GF-D8 (cell line): Measurements from ENCODE around the gene DENND1B.
A peak's percentile ranks its signal among the peaks of the same experiment; 100 is the strongest.

Experiments used
- DNase-seq: peaks from one replicate; lab custom pipeline; 2025; lab: John Stamatoyannopoulos, UW

Gene DENND1B, protein sequence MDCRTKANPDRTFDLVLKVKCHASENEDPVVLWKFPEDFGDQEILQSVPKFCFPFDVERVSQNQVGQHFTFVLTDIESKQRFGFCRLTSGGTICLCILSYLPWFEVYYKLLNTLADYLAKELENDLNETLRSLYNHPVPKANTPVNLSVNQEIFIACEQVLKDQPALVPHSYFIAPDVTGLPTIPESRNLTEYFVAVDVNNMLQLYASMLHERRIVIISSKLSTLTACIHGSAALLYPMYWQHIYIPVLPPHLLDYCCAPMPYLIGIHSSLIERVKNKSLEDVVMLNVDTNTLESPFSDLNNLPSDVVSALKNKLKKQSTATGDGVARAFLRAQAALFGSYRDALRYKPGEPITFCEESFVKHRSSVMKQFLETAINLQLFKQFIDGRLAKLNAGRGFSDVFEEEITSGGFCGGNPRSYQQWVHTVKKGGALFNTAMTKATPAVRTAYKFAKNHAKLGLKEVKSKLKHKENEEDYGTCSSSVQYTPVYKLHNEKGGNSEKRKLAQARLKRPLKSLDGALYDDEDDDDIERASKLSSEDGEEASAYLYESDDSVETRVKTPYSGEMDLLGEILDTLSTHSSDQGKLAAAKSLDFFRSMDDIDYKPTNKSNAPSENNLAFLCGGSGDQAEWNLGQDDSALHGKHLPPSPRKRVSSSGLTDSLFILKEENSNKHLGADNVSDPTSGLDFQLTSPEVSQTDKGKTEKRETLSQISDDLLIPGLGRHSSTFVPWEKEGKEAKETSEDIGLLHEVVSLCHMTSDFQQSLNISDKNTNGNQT

DNA sequence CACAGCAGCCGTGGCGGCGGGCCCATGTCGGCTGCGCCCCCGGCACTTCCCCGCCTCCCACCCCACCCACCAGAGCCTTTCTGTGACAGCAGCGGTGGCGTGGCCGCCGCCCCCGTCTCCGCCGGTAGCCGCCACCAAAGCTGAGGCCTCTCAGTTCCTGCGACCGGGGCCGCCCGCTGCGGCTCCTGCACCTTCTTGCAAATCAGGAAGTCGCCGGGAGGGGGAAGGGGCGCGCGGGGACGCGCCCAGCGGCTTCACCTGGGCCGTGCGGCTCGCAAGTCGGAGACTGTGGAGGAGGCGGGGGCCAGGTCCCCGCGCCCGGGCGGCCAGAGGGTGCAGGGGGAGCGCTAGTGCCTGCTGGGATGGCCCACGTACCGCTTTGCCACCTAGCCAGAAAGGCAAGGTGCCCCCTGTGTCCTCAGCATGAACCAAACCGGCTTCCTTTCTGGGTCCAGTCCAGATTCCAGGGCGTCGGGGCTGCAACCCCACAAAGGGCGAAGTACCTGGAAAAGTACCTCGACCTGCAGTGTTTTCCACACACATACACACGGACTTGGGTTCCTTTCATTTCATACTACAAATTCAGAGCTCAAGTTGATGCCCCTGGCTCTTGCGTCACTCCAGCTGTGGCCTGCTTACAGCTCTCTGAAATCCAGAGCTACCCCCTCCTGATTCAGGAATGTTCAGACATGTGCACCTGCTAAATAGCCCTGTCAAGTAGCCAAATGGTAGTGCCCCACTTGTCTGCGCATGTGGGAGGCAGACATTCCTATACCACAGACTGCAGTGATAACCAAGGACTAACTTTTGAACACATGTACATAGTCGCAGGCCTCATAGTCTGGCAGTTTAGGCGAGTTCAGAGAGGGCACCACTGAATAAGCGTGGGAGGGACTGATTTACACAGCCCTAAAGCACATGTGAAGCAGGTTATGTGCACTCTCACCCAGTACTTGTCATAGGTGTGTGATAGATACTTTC is at the start of gene DENND1B:
Gene DENND1B (minus strand): TSS at position 199 of the 981 bp plus-strand sequence. CDS start 325 bp downstream, outside the sequence.
- DNase-seq = peak; percentile 73

DNA sequence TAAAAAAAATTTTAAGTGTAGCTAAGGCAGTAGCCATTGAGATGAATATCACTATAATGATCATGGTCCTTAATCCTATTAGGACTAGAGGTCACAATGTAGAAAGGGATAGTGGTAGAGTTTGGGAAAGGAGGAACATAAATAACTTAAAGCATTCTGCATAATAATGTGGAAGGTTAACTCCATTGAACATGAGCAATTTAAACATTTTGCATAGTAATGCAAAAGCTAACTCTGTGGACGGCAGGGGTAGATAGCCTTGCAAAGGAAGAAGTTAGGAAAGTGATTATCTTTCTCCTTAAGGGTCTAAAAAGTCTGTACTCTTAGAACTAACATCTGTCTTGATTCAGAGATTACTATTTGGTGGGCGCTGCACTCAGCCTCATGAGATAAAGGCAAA is 39.0 kb upstream of the DENND1B start:
- no peak for DNase-seq

DNA sequence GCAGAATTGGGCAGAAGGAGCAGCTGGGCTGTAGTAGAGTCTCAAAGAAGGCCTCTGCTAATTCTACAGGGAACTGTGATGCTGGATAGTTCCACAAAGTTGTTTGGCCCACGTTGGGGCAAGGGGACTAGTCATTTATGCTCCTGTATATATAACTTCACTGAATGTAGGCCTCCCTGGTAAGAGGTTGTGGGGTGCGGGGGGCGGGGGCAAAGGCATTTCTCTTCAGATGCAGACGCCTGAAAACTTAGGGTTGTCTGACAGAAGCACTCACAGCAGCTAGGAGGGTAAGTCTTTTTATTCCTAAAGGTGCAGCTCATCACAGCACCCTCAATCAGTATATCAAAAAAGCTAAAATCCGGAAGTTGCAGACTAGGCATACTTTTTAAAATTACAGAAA is 38.5 kb upstream of the DENND1B start:
- DNase-seq = no peak

DNA sequence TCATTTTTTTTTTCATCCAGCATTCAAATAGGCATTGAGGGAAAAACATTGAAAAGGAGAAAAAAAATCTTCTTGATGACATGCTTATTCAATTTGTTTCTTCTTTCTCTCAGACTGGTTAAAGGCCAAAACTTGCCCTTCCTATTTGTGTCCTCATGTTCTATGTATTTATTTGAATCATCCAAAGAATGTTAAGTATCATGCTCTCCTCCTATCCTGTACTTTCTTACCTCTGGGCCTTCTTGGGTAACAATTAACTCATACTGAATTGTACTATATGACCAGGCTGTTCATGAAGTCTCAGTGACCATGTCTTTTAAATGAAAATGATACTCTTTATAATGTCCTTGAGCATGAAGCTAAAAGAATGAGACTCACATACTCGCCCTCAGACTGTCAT is 36.5 kb upstream of the DENND1B start:
- no peak for DNase-seq

DNA sequence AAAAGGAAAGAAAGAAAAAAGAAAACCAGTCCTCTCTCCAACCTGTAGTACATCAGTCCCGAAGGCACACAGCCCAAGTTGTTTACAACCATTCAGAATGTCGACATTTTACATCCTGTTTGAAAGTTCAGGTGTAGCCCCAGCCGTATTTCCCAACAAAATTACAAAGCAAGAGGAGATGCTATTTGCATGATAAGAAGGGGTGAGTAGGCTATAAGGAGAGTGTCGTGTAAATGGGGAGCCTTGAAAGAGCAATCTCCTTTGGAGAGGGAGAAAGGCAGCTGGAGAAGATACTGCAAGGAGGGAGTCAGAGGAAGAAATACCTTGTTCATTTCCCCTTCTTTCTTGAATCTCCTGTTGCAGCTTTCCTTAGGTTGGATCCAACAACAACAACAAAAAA is 35.5 kb upstream of the DENND1B start:
- no peak for DNase-seq

DNA sequence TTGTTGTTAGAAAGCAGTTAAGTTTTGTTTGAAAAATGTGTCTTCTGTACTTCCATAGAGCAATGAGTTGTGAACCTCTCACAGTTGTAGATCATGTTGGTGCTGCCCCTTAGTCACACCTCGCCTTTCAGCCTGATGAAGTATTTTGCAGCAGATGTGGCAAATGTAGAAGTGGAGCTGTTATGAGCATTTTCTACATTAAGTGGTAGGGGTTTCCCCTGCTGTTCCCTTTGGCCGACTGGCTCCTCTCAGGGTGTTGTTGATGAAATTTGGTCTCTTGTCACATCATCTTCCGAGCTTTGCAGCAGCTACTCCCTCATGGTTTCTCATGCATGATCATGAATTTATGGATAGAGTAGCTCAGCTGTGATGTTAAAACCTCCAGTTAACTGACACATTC is 33.6 kb upstream of the DENND1B start:
- DNase-seq = no peak

DNA sequence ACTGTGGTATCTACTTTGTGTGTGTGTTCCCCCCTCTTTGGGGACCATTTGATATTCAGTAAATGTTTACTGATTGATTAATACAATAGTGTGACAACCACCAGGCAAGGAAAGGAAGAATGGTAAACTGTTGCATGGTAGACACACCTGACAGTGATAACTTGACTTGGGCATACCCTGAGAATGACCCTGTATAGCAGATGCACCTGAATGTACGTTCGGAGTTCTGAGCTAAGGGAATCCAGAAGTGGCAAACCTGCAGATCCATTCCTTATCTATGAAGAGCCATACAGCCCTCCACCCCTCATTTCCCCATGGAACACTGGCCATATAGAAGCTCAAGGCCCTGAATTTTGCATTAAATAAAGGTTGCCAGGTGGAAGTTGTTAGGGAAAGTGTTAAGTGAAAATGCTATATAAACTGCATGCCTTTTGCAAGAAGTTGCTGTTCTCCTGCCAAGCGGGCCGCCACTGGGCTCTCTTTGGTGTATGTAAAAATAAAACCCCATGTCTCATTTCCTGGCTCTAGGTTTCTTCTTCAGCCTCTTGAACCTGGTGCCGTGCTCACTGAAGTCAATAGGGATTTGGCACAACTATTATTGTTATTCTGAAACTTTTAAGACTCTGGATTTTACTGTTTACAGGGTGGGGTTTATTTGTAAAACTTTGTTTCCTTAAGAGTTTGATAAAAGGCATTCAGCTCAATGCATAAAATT is 32.6 kb upstream of the DENND1B start:
- DNase-seq = no peak

DNA sequence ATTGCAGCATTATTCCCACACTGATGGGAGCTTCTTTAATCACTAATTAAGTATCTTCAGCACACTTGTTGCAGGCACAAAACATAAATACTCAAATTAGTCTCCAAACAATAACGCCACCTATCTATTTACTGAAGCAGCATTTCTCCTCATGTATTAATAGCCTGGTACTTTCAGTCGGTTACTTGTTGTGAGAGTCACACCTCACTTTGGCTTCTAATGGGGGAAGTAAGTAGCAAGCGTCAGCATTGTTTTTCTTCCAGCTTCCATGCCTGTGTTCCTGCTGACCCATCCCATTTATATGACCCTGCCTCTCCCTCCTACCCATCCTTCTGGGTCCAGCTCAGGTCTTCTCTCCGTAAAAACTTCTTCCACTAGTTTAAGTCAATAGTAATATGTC is 31.9 kb upstream of the DENND1B start:
- no peak for DNase-seq

DNA sequence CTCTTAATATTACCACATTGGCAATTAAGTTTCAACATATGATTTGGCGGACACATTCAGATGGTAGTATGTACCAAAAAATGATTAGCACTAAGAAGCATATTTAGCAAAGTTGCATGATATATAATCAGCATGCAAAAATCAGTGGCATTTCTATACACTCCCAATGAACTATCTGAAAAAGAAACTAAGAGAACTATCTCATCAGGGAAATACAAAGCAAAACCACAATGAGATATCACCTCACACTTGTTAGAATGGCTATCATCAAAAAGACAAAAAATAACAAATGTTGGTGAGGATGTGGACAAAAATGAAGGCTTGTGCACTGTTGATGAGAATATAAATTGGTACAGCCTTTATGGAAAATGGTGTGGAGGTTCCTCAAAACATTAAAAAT is 31.4 kb upstream of the DENND1B start:
- DNase-seq = no peak

DNA sequence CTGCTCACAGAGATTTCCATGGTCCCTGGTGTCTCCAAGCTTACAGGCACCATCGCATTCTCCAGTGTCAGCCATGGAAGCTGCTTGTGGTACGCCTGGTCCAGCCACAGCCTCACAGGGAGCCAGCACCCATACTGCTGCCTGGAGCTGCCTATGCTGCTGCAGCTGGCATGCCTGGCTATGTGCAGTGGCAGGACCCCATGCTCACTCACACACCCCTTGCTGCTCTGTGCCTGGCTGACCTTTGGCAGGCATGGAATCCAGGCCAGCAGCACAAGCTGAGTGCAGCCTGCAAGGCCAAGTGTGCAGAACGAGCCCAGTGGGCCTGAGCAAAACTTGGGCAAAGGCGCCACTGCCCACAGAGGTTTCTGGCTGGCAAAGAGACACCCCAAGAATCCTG is 26.4 kb upstream of the DENND1B start:
- DNase-seq = no peak

DNA sequence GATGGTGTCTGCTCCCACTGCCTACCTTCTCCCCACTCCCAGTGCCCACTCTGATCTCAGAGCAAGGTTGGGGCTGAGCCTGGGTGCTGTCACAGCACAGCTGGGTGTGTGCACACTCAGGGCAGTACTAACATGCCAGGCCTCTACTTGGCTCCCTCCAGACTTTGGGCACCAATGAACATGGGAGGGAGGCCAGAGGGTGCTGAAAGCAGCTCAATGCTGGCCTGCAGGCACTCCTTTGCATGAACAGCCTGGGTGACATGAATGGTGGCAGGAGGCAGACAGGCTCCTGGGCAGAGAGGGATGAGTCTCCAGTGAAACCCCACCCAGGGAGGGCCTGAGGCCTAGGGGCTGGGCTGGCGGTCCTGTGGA is 25.8 kb upstream of the DENND1B start:
- no peak for DNase-seq

DNA sequence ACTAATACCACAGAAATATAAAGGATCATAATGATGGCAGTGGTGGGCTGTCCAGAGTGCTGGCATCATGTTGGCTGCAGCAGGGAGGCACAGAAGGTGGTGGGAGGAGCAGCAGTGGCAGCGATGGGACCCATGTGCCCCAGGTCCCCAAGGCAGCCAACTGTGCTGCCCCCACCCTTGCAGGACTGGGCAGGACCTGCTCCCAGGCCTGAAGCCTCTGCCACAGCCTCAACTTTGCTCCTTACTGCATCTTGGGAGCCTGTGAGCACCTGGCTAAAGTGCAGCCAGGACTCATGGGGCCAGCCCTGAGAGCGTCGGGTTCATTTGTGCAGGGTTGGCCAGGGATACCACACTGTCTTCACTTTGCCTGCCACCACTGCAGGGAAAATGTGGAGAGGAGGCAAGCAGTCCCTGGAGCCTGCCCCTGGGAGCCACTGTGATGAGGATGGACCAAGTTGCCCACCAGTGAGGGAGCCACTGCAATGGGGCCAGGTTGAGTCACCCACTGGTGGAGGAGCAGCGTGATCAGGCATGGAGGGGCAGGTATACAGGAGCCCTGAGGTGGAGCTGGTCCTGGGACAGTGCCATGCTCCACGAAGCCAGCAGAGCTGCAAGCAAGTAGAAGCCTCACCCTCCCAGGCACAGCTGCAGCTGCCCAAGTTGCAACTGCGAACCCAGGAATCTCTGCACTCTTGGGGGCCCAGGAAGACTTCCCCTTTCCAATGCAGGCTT is 25.3 kb upstream of the DENND1B start:
- no peak for DNase-seq

DNA sequence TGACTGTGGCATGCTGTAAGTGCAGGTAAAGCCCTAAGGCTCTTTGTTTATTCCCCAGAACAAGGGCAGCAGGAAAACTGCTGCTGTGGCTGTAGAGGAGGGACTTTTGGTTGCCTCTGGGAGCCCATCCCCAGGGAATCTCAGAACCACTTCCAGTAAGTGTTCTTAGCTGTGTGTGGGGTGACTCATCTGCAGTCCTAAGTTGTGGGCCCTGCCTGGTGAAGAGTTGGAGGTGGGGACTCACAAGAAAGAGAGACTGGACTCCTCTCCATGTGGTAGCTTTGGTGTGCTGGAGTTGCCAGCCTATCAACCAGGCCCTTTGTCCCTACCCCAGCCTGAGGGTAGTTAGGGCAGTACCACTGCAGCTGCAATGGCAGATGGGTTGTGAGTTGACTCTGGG is 24.0 kb upstream of the DENND1B start:
- no peak for DNase-seq

DNA sequence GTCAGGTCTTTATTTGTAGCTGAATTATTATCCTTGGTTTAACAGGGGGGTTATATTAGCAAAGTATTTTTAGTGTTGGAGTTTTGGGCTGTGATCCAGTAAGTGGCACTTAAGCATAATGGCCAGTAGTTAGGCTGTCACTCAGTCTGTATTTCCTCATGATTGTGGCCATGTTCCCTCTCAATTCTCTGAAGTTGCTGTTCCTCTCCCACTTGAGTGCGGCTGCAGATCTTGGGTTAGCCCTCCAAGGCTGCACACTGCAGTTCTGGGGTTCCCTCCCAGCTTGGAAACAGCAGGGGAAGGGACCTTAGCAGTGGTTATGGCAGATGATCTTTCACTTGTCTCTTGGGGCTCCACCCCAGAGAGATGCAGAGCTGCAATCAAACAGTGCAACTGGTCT is 23.2 kb upstream of the DENND1B start:
- DNase-seq = no peak

DNA sequence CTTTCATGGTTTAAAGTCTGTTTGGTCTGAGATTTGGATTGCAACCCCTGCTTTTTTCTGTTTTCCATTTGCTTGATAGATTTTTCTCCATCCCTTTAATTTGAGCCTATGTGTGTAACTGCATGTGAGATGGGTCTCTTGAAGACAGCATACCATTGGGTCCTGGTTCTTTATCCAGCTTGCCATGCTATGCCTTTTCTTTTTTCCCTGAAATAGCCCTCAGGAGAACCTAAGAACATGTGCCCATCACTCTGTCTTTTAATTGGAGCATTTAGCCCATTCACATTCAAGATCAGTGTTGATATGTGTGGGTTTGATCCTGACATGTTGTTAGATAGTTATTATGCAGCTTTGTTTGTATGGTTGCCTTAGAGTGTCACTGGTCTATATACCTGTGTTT is 21.7 kb upstream of the DENND1B start:
- no peak for DNase-seq

DNA sequence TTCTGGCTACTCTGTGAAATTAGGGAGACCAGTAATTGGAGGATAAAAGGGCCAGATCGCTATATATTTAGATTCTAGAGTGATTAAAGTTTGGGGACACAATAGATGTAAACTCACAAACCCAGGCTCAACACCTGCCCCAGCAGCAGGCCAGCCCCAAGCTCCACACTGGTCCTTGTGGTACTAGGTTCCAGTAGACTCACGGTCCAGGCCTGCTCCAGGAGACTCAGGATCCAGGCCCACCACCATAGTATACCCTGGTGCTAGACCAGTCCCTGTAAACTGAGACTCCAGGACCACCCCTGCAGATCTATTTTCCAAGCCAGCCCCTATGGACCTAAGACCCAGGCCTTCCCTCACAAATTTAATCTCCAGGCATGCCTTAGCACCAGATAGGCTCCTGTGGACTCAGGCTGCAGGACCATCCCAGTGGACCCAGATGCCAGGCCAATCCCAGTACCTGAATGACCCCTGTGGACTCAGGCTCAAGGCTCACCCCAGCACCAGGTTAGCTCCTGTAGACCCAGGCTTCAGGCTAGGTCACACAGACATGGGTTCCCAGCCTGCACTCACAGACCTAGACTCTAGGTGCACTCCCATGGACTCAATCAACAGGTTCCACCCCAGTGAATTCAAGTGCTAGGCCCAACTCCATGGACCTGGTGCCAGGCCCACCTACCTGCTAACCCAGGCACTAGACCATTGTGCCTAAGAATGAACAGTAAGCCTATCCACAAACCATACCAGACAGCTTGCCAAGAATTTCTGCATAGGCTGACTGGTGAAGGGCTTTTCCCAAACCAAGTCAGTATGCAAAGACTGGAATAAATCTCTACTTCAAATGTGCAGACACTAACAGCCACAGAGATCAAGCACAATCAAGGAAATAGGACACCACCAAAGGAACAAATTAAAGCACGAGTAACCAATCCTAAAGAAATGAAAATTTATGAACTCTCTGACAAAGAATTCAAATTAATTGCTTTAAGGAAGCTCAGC is 13.8 kb upstream of the DENND1B start:
- DNase-seq = no peak

DNA sequence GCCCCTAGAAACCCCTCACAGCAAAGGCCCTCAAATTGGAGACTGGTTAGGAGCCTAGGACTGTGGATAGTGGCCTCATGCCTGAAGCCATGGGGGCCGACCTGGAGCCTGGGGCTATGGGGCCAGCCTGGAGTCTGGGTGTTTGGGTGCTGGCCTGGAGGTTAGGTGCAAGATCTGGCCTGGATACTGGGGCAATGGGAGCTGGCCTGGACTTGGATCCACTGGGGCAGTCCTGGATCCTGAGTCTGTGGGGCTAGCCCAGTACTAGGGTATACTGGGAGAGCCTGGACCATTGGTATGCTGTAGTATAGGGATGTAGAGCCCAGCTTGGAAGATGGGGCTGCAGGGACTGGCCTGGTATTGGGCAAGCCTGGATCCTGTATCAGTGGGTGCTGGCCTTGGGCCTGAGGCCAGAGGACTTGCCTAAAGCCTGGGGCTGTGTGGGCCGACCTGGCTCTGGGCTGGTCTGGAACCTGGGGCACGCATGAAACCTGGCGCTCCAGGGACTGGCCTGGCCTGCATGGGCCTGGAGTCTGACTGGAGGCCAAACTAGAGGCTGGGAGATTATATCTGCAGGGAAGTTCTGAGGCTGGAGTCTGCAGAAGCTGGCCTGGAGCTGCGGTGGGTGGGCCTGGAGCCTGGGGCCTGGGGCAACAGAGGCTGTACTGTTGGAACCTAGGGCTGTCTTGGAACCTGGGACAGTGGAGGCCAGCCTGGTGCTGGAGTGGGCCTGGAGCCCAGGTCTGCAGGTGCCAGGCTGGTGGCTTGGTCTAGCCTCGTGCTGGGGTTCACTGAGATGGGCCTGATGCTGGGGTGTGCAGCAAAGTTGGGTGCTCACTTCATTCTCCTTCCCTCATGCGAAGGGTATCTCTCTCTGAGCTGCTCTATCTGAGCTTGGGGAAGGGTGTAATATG is 12.6 kb upstream of the DENND1B start:
- DNase-seq = no peak

DNA sequence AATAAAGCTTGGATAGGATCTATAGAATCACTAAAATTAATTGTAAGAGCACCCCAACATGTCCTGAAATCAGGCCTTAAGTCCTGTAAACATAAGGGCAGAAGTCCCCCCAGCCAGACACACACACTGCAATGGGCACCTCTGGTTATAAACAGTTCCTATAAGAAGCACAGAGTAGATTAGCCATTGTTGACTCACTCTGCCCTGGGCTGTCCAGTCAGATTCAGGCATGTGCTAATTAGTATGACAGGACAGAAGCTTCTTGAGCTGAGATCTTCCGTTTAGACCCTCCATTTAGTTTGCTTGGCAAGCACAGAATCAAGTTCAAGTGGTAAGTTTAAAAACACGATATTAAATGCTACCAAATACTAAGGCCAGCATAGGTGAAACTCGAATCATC is 11.8 kb upstream of the DENND1B start:
- DNase-seq = no peak

DNA sequence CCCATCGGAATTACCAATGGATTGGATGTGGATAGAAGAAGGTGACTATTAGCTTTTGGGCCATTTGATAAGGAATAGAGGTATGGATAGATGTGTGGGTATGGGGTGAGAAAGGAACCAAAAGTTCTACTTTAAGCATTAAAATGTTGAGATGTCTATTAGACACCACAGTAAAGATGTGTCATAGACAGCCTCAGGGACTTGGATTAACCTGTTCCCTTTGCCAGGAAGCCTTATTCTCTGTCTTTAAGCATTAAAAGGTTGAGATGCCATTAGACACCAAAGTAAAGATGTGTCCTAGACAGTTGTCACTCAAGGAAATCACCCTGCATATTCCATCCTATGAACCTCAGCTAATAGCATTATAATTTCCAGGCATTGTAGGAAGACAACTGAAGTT is 11.0 kb upstream of the DENND1B start:
- no peak for DNase-seq
